GM19099 (cell line): ENCODE measurements around the gene HS1BP3.

ENCODE experiments used
- POLR2A ChIP-seq: IDR thresholded peaks from 3 replicates; pipeline ENCODE4 v1.6.1; 2011; ENCODE audit warnings: low read depth; ENCODE audit not compliant: insufficient read length; ENCODE audit errors: extremely low read depth

The HS1BP3 gene

DNA sequence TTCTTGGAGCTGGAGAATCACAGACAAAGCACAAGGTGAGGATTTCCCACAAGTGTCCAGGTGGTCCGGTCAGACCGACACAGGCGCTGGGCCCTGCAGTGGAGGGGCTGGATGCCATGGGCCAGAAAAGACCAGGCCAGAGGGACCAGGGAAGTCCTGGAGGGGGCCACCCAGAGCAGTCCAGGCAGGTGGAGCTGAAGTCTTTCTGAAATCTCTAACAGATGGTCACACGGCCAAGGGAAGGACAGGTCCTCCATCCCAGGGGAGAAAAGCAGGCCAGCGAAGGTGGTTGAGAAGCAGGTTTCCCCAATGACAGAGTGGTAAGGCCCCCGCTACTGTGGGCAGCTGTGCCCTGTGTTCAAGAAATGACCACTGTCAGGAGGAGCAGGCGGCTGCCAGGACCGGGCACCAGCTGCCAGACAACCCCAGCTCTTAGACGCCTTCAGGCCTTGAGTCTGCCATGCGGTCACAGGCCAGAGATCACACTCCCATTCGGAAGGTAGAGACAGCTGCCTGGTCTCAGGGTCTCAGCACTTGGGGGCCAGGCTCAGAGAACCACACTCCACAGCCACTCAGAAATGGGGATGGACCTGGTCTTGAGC lies 25.9 kb downstream of the HS1BP3 start:
- no peak for TF ChIP-seq POLR2A

DNA sequence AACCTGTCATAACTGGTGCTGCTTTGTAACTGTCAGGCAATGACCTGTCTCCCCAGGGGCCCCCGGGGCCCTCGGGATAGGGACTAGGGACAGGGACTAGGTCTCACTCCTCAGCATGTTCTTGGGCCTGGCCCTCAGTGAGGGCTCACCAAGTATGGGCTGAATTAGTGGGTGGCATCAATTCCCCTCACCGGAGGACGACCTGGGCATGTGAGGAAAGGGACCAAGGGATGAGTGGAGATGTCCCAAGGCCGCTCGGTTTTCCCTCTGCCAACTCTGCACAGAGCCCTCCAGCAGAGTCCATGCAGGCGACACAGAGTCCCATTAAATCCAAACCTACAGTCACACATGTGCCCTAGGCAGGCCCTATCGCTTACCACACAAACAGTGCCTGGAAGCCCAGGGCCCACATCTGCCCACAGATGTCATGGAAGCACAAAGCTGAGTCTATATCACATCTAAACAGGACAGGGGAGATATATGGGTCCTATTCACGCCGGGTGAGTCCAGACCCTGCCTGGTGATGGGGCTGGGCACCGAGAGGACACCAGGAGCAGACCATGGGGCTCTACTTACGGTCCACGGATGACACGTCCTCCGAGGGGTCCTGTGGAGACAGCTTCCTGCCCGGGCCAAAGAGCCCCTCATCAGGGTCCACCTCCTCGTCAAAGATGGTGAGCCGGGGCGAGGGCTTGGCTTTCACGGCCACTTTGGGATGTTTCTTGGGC lies 26.6 kb downstream of the HS1BP3 start:
- no peak for TF ChIP-seq POLR2A

DNA sequence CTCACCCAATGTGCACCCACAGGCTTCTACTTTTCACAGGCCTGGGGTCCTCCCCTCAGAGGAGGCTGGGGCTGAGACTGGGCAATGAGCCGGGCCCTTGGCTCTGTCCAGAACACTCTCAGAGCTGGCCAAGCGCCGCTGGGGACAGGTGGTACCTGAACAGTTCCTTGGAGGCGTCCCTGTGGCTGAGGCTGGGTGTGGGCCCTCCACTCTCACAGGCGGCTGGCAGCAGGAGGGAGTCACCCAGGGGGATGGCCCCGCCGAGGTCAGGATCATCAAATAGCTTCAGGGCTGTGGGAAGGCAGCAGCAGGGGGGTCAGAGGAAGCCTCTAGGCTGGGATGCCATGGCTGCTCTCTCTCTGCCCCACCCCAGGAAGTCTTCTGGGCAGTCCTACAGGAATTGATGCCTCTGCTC lies 27.1 kb downstream of the HS1BP3 start:
- TF ChIP-seq POLR2A, result no peak

DNA sequence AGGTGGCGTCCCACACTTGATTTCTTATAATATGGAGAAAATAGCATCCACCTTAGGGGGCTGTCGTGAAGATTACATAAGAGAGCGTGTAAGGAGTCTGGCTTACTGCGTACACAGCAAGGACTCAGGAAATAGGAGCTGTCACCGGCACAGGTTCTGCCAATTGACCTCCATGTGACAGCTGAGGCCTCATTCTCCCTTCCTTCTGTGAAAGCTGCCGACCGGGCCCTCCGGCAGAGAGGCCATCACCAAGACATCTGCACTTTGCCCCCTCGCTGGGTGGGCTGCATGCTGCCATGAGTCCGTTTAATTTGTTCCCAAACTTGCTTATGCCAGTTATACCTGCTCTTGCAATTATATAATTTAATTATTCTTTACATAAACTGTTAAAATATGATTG lies 27.7 kb downstream of the HS1BP3 start:
- TF ChIP-seq POLR2A, result no peak

DNA sequence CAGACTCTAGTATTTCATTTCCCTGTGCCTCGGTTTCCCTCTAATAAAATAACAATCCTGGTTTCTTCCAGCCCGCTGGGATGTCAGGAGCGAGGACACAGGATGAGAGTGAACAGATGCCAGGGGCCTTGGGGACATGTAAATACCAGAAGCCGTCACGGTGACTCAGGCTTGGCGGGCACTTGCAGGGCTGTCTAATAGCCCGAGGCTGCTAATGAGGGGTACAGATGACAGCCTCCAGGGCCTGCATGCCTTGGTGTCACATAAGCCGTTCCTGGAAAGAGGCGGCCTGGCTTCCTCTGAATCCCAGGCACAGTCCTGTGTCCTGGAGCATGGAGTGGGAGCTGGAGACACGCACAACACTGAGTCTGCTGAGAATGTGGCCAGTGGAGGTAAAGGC lies 28.2 kb downstream of the HS1BP3 start:
- no peak for TF ChIP-seq POLR2A

DNA sequence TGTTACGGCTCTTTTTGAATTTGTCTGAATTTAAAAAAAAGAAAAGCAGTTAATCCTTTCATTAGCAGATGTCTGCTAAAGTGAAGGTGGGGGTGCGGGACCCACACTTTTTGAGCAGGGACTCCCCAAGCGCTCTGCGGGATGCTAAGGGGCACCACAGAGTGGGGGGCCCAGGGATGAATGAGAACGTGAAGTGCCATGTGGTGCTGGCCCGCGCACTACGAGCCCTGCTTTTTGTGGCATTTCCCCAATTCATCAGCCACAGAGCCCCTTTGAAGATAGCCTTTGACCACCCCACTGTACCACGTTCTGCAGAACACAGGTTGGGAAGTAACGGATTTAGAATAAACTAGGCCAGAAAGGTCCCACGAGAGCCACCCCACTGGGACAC lies 28.6 kb downstream of the HS1BP3 start:
- TF ChIP-seq POLR2A, result no peak

DNA sequence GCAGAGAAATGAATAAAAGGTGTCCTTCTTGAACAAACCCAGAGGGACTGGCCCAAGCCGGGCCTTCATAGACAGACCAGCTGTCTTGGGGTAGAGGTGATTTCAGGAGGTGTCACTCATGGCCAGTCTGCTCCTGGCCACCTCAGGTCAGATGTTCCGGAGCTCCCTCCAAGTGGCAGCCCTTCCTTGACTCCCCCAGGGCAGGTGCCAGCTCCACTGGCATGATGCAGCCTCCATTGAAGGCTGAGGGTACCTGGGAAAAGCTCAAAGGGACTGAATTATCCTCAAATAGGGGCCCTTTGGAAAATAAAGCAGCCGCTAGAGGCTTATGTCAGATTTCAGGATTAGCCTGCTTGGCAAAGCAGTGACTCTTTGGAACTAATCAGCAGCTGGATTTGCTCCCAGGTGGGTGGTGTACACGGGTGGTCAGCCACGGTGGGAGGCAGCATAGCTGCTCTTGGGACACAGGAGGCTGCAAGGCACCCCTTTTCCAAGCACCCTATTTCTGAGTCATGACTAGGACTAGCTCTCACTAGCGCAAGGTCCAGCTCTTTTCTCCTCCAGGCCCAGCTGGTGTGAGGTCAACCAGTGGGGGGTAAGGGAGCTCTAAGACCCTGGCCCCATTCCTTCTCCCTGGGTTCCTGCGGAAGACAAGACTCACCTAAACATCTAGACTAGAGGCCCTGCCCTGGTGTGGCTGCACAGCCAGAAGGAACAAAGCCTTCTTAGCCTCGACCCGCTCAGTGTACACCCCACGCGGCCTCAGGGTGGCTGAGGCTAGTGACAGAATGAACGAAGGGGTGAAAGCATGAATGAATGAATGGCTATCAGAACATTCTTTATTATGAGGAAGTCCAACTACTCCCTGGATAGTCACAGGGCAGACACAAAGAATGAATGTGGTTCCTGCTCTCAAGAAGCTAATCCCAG lies 29.3 kb downstream of the HS1BP3 start:
- TF ChIP-seq POLR2A, result no peak

DNA sequence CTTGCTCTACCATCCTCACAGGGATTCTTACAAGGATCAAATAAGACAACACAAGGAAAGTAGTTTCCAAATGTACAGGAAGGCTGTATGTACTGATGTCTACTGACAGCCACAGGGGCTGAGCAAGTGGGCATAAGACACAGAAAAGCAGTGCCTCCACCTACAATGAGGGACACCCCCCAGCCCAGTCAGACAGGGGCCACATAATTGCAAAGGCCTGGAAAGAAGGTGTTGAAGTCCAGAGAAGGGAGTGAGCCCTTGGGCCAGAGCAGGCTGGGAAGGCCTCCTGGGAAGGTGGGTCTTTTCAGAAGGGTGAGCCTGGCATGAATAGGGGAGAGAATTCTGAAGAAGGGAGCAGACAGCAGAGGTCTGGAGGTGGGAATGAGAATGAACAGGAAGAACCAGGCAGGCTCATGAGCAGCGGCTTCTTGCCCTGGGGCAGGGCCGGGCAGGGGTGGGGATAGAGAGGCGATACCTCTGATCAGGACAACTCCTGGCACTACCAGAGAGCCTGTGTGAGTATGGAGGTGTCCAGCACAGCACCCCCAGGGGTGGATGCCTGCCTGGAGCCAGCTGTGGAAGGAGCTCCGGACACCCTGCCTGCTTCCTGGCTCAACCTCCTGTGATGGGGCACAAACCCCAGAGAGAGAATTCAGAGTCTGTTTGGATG lies 30.1 kb downstream of the HS1BP3 start:
- TF ChIP-seq POLR2A, result no peak

DNA sequence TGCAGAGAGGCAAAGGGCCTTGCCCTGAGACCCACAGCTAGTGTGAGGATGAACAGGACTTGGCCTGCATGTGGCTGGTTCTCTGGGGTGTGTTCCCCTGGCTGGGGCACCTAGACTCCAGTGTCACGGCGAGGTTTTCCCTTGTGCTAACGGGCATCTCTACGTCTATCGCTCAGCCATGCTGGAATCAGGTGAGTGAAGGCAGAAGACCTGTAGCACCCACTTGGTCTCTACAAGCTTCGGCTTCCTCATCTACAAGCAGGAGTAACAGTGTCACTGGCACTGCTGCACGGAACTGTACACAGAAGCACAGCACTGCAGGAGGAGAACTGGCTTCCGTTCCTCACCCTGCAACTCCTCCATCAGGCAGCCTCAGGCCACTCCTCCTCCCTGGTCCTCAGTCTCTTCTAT lies 30.6 kb downstream of the HS1BP3 start:
- no peak for TF ChIP-seq POLR2A

DNA sequence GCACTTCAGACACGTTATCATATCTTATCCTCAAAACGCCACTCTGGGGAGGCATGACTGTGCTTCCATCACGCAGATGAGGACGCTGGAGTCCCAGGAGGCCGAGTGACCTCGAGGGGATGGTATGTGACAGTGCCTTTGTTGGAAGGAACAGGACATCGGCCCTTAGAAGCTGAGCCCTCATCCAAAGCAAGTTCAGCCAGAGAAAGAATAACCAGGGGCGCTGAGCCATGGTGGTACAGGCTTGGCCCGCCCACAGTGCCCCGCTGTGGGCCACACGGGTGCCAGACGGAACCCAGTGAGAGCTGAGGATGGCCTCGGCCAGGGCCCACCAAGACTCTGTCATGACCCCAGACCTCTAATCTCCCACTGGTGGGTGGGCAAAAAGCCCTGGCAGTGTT lies 31.3 kb downstream of the HS1BP3 start:
- TF ChIP-seq POLR2A, result no peak

DNA sequence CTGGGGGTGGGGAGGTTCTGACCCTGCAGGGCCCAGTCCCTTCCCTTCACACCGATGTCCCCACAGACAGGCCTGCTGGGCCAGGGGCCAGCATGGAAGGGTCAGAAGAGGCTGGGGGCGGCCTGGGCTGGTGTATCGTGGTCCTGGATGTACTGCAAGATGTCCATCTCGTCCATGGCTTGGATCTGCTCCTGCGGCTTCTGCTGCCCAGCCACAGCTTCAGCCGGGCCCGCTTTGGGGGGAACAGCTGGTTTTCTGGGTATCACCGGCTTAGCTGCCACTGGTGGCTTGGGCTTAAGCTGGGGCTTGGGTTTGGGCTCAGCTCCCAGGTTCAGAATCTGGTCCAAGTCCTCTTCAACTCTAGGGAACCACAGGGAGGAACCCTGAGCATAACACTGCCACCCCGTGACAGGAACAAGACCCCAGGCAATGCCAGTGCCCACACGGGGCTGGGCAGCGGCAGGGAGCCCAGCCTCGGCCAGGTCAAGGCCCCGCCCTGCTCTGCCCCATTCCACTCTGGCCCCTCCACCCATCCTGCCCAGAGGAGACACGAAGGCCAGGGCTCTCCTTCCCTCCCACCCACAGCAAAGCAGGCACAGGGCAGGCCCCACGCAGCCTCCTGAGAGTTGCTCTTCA lies 31.9 kb downstream of the HS1BP3 start:
- no peak for TF ChIP-seq POLR2A

DNA sequence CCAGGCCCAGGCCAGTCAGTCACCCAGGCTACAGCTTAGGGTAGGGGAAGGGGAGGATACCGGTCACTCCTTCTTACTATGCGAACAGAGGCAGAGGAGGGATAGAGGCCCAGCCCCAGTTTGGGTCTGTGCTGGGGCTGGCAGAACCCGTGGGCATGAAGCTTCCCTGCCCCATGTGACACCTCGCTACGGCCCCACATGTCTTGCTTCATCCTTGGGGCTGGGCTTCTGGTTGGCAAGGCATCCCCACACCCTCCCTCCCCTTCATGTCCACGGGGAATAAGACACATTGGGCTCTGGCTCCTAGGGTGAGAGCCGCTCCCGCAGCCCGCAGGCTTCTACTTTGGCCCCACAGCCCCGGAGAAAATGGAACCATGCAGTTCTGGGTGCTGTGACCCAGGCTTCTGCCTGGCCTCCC lies 32.4 kb downstream of the HS1BP3 start:
- TF ChIP-seq POLR2A, result no peak

DNA sequence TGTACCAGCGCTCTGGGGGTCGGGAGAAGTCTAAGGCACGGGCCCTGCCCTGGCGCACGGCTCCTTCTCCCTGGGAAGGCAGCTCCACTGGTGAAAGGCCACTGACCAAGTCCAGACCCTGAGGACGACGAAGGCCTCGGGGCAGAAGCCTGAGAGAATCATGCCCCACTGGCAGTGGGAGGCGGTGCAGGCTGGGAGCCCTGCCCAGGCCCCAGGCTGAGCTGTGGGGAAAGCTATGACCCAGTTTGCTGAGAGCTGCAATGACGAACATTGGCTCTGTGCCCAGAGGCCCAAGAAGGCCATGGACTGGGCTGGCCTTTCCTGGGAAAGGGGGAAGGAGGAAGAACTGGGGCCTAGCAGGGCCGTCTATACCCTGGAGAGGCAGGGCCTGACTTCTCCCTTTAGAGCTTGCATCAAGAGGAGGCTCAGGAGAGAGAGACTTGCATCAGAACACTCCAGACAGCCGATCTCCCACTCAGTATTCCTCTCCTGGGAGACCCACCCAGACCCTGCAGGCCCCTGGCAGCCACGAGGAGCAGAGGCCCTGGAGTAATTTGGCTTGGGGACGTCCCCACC lies 32.9 kb downstream of the HS1BP3 start:
- no peak for TF ChIP-seq POLR2A

DNA sequence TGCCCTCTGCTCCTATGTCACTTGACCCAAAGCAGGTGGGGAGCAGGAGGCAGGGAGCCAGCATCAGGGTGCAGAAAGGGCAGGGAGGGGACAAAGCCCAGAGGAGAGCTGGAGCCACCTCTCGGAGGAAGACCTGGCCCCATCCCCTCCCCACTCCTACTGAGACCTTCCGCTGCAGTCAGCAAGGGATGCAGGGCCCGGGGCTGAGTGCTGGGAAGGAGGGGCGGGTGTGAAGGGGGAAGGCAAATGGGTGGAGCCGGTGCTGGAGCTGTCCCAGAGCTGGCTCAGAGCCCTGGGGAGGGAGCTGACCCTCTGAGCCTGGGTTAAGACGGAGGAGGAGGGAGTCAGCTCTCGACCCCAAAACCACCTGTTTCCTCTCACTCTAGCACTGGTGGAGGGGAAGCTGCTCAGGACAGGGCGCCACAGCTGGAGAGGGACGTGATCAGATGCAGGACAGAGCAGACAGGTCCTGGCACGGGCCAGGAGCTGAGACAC lies 33.8 kb downstream of the HS1BP3 start:
- TF ChIP-seq POLR2A, result no peak
